H1 (cell line): ENCODE data around the gene KCNMB1. TPM values are rescaled to one million over a fixed set of nuclear protein-coding genes. Genes with fewer than 3 reads are reported as not detected.

ENCODE experiments used
- CTCF ChIA-PET: fragments of 300-600 bp; sonication (Branson Sonifier 250); formaldehyde crosslinking; loops from one replicate; lab custom pipeline; 2021; ENCODE audit not compliant: partially characterized antibody; lab: Charles Lee
- POLR2A ChIA-PET: fragments of 300-600 bp; sonication (Branson Sonifier 250); formaldehyde crosslinking; loops from one replicate; lab custom pipeline; 2021; ENCODE audit warnings: inconsistent platforms; ENCODE audit not compliant: partially characterized antibody; lab: Charles Lee
- DNase-seq, 2 experiments: peaks; one replicate each; pipeline versions ENCODE4 v3.0.0 to v3.0.0-alpha.2; 2010 to 2022; ENCODE audit warnings: low spot score in 2 of 2, low read depth in 1 of 2, mixed read lengths in 1 of 2
- FAIRE-seq: peaks from 2 replicates; lab custom pipeline; 2011; peaks lifted over from hg19 to GRCh38; lab: Jason Lieb, UNC
- H2AFZ ChIP-seq: 2 replicates; pipeline ENCODE4 v1.8.1; 2012; ENCODE audit warnings: low read length, inconsistent platforms
- H2AK5ac ChIP-seq: 2 replicates; pipeline ENCODE4 v1.6.1; 2013; ENCODE audit warnings: low read depth, low read length
- H2BK120ac ChIP-seq: replicated peaks from 2 replicates; pipeline ENCODE3; 2013; ENCODE audit warnings: low read depth, low read length, inconsistent platforms
- H2BK12ac ChIP-seq: 2 replicates; pipeline ENCODE4 v1.6.1; 2013; ENCODE audit warnings: low read depth, low read length
- H2BK15ac ChIP-seq: 2 replicates; pipeline ENCODE4 v1.6.1; 2013; ENCODE audit warnings: low read length
- H2BK20ac ChIP-seq: 2 replicates; pipeline ENCODE4 v1.6.1; 2013; ENCODE audit warnings: low read length
- H2BK5ac ChIP-seq: 2 replicates; pipeline ENCODE4 v1.6.1; 2013; ENCODE audit warnings: low read depth, low read length
- H3K14ac ChIP-seq: 2 replicates; pipeline ENCODE4 v1.6.1; 2013; ENCODE audit warnings: inconsistent platforms; ENCODE audit not compliant: insufficient read length
- H3K18ac ChIP-seq: 2 replicates; pipeline ENCODE4 v1.6.1; 2013; ENCODE audit warnings: low read length; ENCODE audit errors: extremely low read depth
- H3K23ac ChIP-seq: 2 replicates; pipeline ENCODE4 v1.6.1; 2013; ENCODE audit warnings: inconsistent platforms; ENCODE audit not compliant: insufficient read length
- H3K23me2 ChIP-seq: 2 replicates; pipeline ENCODE4 v1.6.1; 2013; ENCODE audit warnings: low read depth, low read length
- H3K27ac ChIP-seq: 2 replicates; pipeline ENCODE4 v1.6.1; 2011; ENCODE audit warnings: low read depth, low read length, inconsistent platforms
- H3K27me3 ChIP-seq, 4 experiments: replicated peaks in 1 of 4; 1 replicate in 1 of 4; 2 replicates in 3 of 4; pipeline versions ENCODE4 v1.6.1 to v1.8.1; 2011 to 2013; ENCODE audit warnings: low read length in 3 of 4, mild to moderate bottlenecking in 3 of 4, inconsistent platforms in 2 of 4, mixed read lengths in 2 of 4, moderate library complexity in 1 of 4; ENCODE audit not compliant: control insufficient read depth in 3 of 4, insufficient read depth in 3 of 4; ENCODE audit errors: extremely low read depth in 1 of 4
- H3K36me3 ChIP-seq, 4 experiments: 2 replicates each; pipeline versions ENCODE4 v1.6.1 to v1.8.1; 2011 to 2013; ENCODE audit warnings: mild to moderate bottlenecking in 4 of 4, low read length in 3 of 4, moderate library complexity in 2 of 4, control low read depth in 1 of 4, inconsistent platforms in 1 of 4; ENCODE audit not compliant: insufficient read depth in 4 of 4, control insufficient read depth in 2 of 4
- H3K4ac ChIP-seq: replicated peaks from 2 replicates; pipeline ENCODE3; 2013; ENCODE audit warnings: low read length, low read depth, mixed read lengths, inconsistent platforms; ENCODE audit not compliant: insufficient read length
- H3K4me1 ChIP-seq, 4 experiments: replicated peaks in 1 of 4; 1 replicate in 1 of 4; 2 replicates in 3 of 4; pipeline versions ENCODE4 v1.6.1 to v1.8.1; 2011 to 2013; ENCODE audit warnings: low read length in 3 of 4, inconsistent platforms in 2 of 4, mixed read lengths in 1 of 4; ENCODE audit not compliant: insufficient read depth in 4 of 4, control insufficient read depth in 3 of 4
- H3K4me2 ChIP-seq, 2 experiments: 2 replicates each; pipeline versions ENCODE4 v1.6.1 to v1.8.1; 2011 to 2013; ENCODE audit warnings: low read depth in 2 of 2, low read length in 2 of 2, control low read depth in 1 of 2, inconsistent platforms in 1 of 2, mild to moderate bottlenecking in 1 of 2; ENCODE audit not compliant: insufficient read depth in 1 of 2
- H3K4me3 ChIP-seq, 4 experiments: fragments of 200-600, 300-600 bp in 1 of 4; sonication (generic), shearing (Covaris generic), sonication (Bioruptor Twin) in 1 of 4; 2 replicates each; pipeline versions ENCODE4 v1.5.1 to v1.8.1; 2011 to 2016; ENCODE audit warnings: low read length in 4 of 4, low read depth in 3 of 4, control low read depth in 2 of 4, inconsistent platforms in 2 of 4, mild to moderate bottlenecking in 2 of 4, mixed read lengths in 1 of 4, moderate library complexity in 1 of 4; ENCODE audit not compliant: insufficient read depth in 2 of 4; ENCODE audit errors: extremely low read depth in 1 of 4
- H3K56ac ChIP-seq: replicated peaks from 2 replicates; pipeline ENCODE3; 2013; ENCODE audit warnings: low read depth, mild to moderate bottlenecking, mixed read lengths, low read length, inconsistent platforms; ENCODE audit not compliant: insufficient read length
- H3K79me1 ChIP-seq: 2 replicates; pipeline ENCODE4 v1.6.1; 2013; ENCODE audit warnings: low read depth, low read length, control low read depth
- H3K79me2 ChIP-seq, 2 experiments: 2 replicates each; pipeline versions ENCODE4 v1.6.1 to v1.8.1; 2012 to 2013; ENCODE audit warnings: low read length in 2 of 2, mild to moderate bottlenecking in 2 of 2, inconsistent platforms in 1 of 2; ENCODE audit not compliant: insufficient read depth in 2 of 2, control insufficient read depth in 1 of 2
- H3K9ac ChIP-seq, 4 experiments: replicated peaks in 1 of 4; 1 replicate in 1 of 4; 2 replicates in 3 of 4; pipeline versions ENCODE4 v1.6.1 to v1.8.1; 2011 to 2013; ENCODE audit warnings: low read depth in 3 of 4, low read length in 3 of 4, control low read depth in 2 of 4, mild to moderate bottlenecking in 2 of 4, moderate library complexity in 2 of 4, inconsistent platforms in 1 of 4; ENCODE audit errors: extremely low read depth in 1 of 4
- H3K9me3 ChIP-seq, 2 experiments: 2 replicates each; pipeline versions ENCODE4 v1.6.1 to v1.8.1; 2012 to 2013; ENCODE audit warnings: mild to moderate bottlenecking in 2 of 2, moderate library complexity in 2 of 2, control low read depth in 1 of 2, inconsistent platforms in 1 of 2, low read depth in 1 of 2, low read length in 1 of 2, mixed read lengths in 1 of 2; ENCODE audit not compliant: insufficient read depth in 2 of 2
- H4K20me1 ChIP-seq, 2 experiments: replicated peaks in 1 of 2; 2 replicates each; pipeline versions ENCODE3 to v1.8.1; 2011 to 2013; ENCODE audit warnings: inconsistent platforms in 2 of 2, low read length in 2 of 2, mild to moderate bottlenecking in 1 of 2; ENCODE audit not compliant: insufficient read depth in 2 of 2, control insufficient read depth in 1 of 2
- H4K5ac ChIP-seq: 2 replicates; pipeline ENCODE4 v1.6.1; 2013; ENCODE audit warnings: low read length, low read depth, mixed read lengths, inconsistent platforms; ENCODE audit not compliant: insufficient read length
- H4K8ac ChIP-seq: 2 replicates; pipeline ENCODE4 v1.8.0; 2013; ENCODE audit warnings: mild to moderate bottlenecking, moderate library complexity, low read length, inconsistent platforms; ENCODE audit not compliant: insufficient read depth; ENCODE audit errors: extremely low read depth
- H4K91ac ChIP-seq: replicated peaks from 2 replicates; pipeline ENCODE3; 2013; ENCODE audit warnings: low read length, mixed read lengths, inconsistent platforms; ENCODE audit not compliant: insufficient read length
- ATF3 ChIP-seq: IDR thresholded peaks from 2 replicates; pipeline ENCODE4 v1.6.1; 2011; ENCODE audit warnings: low read depth, mild to moderate bottlenecking, low read length; ENCODE audit not compliant: insufficient read depth
- MAX ChIP-seq: IDR thresholded peaks from 2 replicates; pipeline ENCODE4 v1.6.1; 2012; ENCODE audit warnings: inconsistent platforms
- SUZ12 ChIP-seq: fragments of 200-600 bp; sonication (generic); IDR thresholded peaks from 2 replicates; pipeline ENCODE4 v1.6.1; 2012; ENCODE audit warnings: mild to moderate bottlenecking, inconsistent platforms, low read length, moderate library complexity, mixed read lengths
- WGBS, 2 experiments: shearing (Covaris generic) in 1 of 2; methylation state at CpG; one replicate each; pipeline versions ENCODE4 v1.1.6 to v1.1.7; 2013 to 2015; ENCODE audit warnings: low lambda C conversion rate in 2 of 2, mixed read lengths in 2 of 2, inconsistent platforms in 1 of 2, low coverage in 1 of 2, missing lambda C conversion rate in 1 of 2; ENCODE audit not compliant: insufficient replicate concordance in 2 of 2, insufficient coverage in 1 of 2, insufficient read length in 1 of 2; ENCODE audit errors: extremely low coverage in 1 of 2, missing lambda C conversion rate in 1 of 2; 5-methylcytosine and 5-hydroxymethylcytosine counted together
- polyA plus RNA-seq, 7 experiments: library from polyadenylated mRNA; depleted of rRNA in 3 of 7; stranded (reverse) in 5 of 7; unstranded in 2 of 7; fragments of >200 nt in 5 of 7; fragments of 200-250 nt in 2 of 7; gene quantifications; 1 replicate in 5 of 7; 2 replicates in 1 of 7; 4 replicates in 1 of 7; pipeline versions ENCODE4 v1.2.1 to v1.2.3, GENCODE V29; 2011 to 2013; ENCODE audit warnings: missing spikeins in 2 of 7, mixed read lengths in 2 of 7
- total RNA-seq: library from RNA; stranded (reverse); fragmentation: NEBNext Ultra II Directional; extraction: Animal tissue kit (Norgen Biotek cat#: 25700); gene quantifications from 2 replicates; pipeline ENCODE4 v1.2.1, GENCODE V29; 2021

Gene KCNMB1
- total and polyA plus RNA-seq, 2 of the 8 experiments (the other 6 are each of a cell fraction or from before 2014, with no cell fraction given): 0.08 to 0.19 TPM

GRCh38 chr5:170382790-170383189 is 6.4 kb downstream of the KCNMB1 start:
- Histone ChIP-seq H3K23me2 (no peaks in the 10 kb centered on the region), H2AK5ac (no peak overlapping the region), H2BK15ac (no peak overlapping the region), H4K20me1 (no peaks in the 10 kb centered on the region), H3K27ac (no peak overlapping the region), H3K9ac (no peak overlapping the region), H2BK12ac (no peak overlapping the region), H3K18ac (no peak overlapping the region), H3K56ac (no peak overlapping the region), H3K36me3 (no peaks in the 10 kb centered on the region), H3K4me2 (no peak overlapping the region), H2BK120ac (no peak overlapping the region), H2BK20ac (no peak overlapping the region), H3K79me1 (no peaks in the 10 kb centered on the region), H4K91ac (no peak overlapping the region), H3K23ac (no peak overlapping the region), H4K5ac (no peak overlapping the region), H2BK5ac (no peak overlapping the region), H4K8ac (no peak overlapping the region), H3K27me3 (no peaks in the 10 kb centered on the region; a peak in 1 of 7 replicates), H3K4me3 (no peak overlapping the region), H3K79me2 (no peaks in the 10 kb centered on the region), H3K9me3 (no peaks in the 10 kb centered on the region), H3K14ac (no peak overlapping the region), H2AFZ (no peak overlapping the region), H3K4ac (no peak overlapping the region), H3K4me1 (peaks cover 0 to 7% (median 2%) of the 10 kb centered on the region in 4 experiments; a peak in 3 of 7 replicates)
- no peak for TF ChIP-seq ATF3
- no peak for TF ChIP-seq MAX
- TF ChIP-seq SUZ12: no peak
- FAIRE-seq: no peak
- no peak for DNase-seq
- ChIA-PET CTCF (interaction anchor here (3.2 kb wide), 1 partner anchor 108 kb away, joined by 15 read pairs; no protein-coding TSS in a partner anchor), POLR2A (interaction anchor here (0.6 kb wide), 2 partner anchors 912 to 949 kb away, joined by 3 read pairs; no protein-coding TSS in a partner anchor)
- WGBS, 2 experiments: 95% methylated on average over 2 of the region's 2 CpGs; no CpG with 5 or more reads in 1 of the 2 experiments
